GM12891 (cell line): Measurements from ENCODE around the gene SPANXC.

ENCODE experiments used
- POLR2AphosphoS5 ChIP-seq: IDR thresholded peaks from 2 replicates; pipeline ENCODE4 v1.6.1; 2011; ENCODE audit warnings: low read depth, low read length, control low read depth
- POU2F2 ChIP-seq: IDR thresholded peaks from 2 replicates; pipeline ENCODE4 v1.6.1; 2011; ENCODE audit warnings: low read depth, mild to moderate bottlenecking, control low read depth, low read length, moderate library complexity
- SPI1 ChIP-seq: IDR thresholded peaks from 2 replicates; pipeline ENCODE4 v1.6.1; 2011; ENCODE audit warnings: low read depth, low read length, control low read depth
- TAF1 ChIP-seq: IDR thresholded peaks from 2 replicates; pipeline ENCODE4 v1.6.1; 2011; ENCODE audit warnings: low read depth, low read length, control low read depth

- TF ChIP-seq TAF1: no peak
- no peak for TF ChIP-seq POLR2AphosphoS5
- no peak for TF ChIP-seq SPI1
- TF ChIP-seq POU2F2: no peak
Measured at GRCh38 chrX:141221611-141222010, 20.7 kb downstream of the SPANXC start.
